ENCODE data around the gene SPEM2.
A peak's percentile ranks its signal among the peaks of the same experiment; 100 is the strongest.

The SPEM2 gene

GRCh38 chr17:7436556-7437368, 11.3 kb downstream of the SPEM2 start:
- Histone ChIP-seq H3K9me3 (ENCODE audit: control extremely low read depth in 1 of 5, control insufficient read depth in 4 of 5, insufficient read depth in 2 of 5, low read depth in 1 of 5, low read length in 4 of 5) (no peaks in the 10 kb centered on the region), H3K4me1 (ENCODE audit: control extremely low read depth in 1 of 4, control insufficient read depth in 4 of 4, insufficient read depth in 4 of 4, low read length in 3 of 4) (peaks cover 0 to 59% (median 55%) of the 10 kb centered on the region in 4 experiments), H3K36me3 (ENCODE audit: control insufficient read depth in 4 of 4, insufficient read depth in 4 of 4, low read length in 3 of 4) (no peaks in the 10 kb centered on the region), H3K27me3 (replicated peaks in 2 of 5; ENCODE audit: control insufficient read depth in 4 of 5, insufficient read depth in 5 of 5, low read length in 4 of 5) (peaks cover 0 to 38% (median 13%) of the 10 kb centered on the region in 5 experiments), H3K27ac (ENCODE audit: insufficient read depth in 1 of 2, low read depth in 1 of 2, low read length in 2 of 2, poor library complexity in 1 of 2, severe bottlenecking in 2 of 2) (no peak overlapping the region), H3K4me3 (ENCODE audit: control insufficient read depth in 1 of 7, extremely low read depth in 1 of 7, insufficient read depth in 4 of 7, low read depth in 2 of 7, low read length in 6 of 7) (peak overlapping the region in 6 of 7 experiments; percentile 78 to 95 (median 86))
- DNase-seq = peak; percentile 85 to 89 (median 88)
- 14% methylated on average over 86 of the region's 92 CpGs for WGBS (ENCODE audit: insufficient coverage)
- ChIA-PET CTCF (interaction anchor here (0.6 to 3.9 kb wide), 38 partner anchors 9 to 680 kb away, joined by 3 to 29 read pairs (median 5); partner anchors contain the start of genes PLSCR3, POLR2A, SENP3 and SPEM2), POLR2A (interaction anchor here (0.9 to 2.4 kb wide), 7 partner anchors 10 to 66 kb away, joined by 3 to 28 read pairs (median 4); partner anchors contain the start of genes POLR2A and ZBTB4)

GRCh38 chr17:7437369-7437863, 12.0 kb downstream of the SPEM2 start:
- DNase-seq = no peak
- ChIA-PET CTCF (interaction anchor here (0.6 to 3.9 kb wide), 26 partner anchors 9 to 181 kb away, joined by 3 to 29 read pairs (median 6); partner anchors contain the start of genes PLSCR3, POLR2A, SENP3 and SPEM2), POLR2A (interaction anchor here (0.9 to 2.4 kb wide), 7 partner anchors 9 to 65 kb away, joined by 3 to 28 read pairs (median 4); partner anchors contain the start of genes POLR2A and ZBTB4)
- H3K9me3 ChIP-seq (ENCODE audit: control extremely low read depth in 1 of 5, control insufficient read depth in 4 of 5, insufficient read depth in 2 of 5, low read depth in 1 of 5, low read length in 4 of 5) = no peaks in the 10 kb centered on the region
- WGBS (ENCODE audit: insufficient coverage) = 58% methylated on average over 17 of the region's 31 CpGs
- H3K4me1 ChIP-seq (ENCODE audit: control extremely low read depth in 1 of 4, control insufficient read depth in 4 of 4, insufficient read depth in 4 of 4, low read length in 3 of 4) = peaks cover 0 to 59% (median 55%) of the 10 kb centered on the region in 4 experiments
- H3K4me3 ChIP-seq (ENCODE audit: control insufficient read depth in 1 of 7, extremely low read depth in 1 of 7, insufficient read depth in 4 of 7, low read depth in 2 of 7, low read length in 6 of 7) = peak overlapping the region in 6 of 7 experiments; percentile 8 to 95 (median 68)
- no peak overlapping the region for H3K27ac ChIP-seq (ENCODE audit: insufficient read depth in 1 of 2, low read depth in 1 of 2, low read length in 2 of 2, poor library complexity in 1 of 2, severe bottlenecking in 2 of 2)
- H3K27me3 ChIP-seq (replicated peaks in 2 of 5; ENCODE audit: control insufficient read depth in 4 of 5, insufficient read depth in 5 of 5, low read length in 4 of 5) = peaks cover 0 to 45% (median 15%) of the 10 kb centered on the region in 5 experiments
- no peaks in the 10 kb centered on the region for H3K36me3 ChIP-seq (ENCODE audit: control insufficient read depth in 4 of 4, insufficient read depth in 4 of 4, low read length in 3 of 4)

- Histone ChIP-seq H3K4me3 (ENCODE audit: control insufficient read depth in 1 of 7, extremely low read depth in 1 of 7, insufficient read depth in 4 of 7, low read depth in 2 of 7, low read length in 6 of 7) (peak overlapping the region in 6 of 7 experiments; percentile 30 to 95 (median 55)), H3K27ac (ENCODE audit: insufficient read depth in 1 of 2, low read depth in 1 of 2, low read length in 2 of 2, poor library complexity in 1 of 2, severe bottlenecking in 2 of 2) (no peak overlapping the region), H3K4me1 (ENCODE audit: control extremely low read depth in 1 of 4, control insufficient read depth in 4 of 4, insufficient read depth in 4 of 4, low read length in 3 of 4) (peaks cover 0 to 59% (median 55%) of the 10 kb centered on the region in 4 experiments), H3K36me3 (ENCODE audit: control insufficient read depth in 4 of 4, insufficient read depth in 4 of 4, low read length in 3 of 4) (no peaks in the 10 kb centered on the region), H3K9me3 (ENCODE audit: control extremely low read depth in 1 of 5, control insufficient read depth in 4 of 5, insufficient read depth in 2 of 5, low read depth in 1 of 5, low read length in 4 of 5) (no peaks in the 10 kb centered on the region), H3K27me3 (replicated peaks in 2 of 5; ENCODE audit: control insufficient read depth in 4 of 5, insufficient read depth in 5 of 5, low read length in 4 of 5) (peaks cover 0 to 45% (median 15%) of the 10 kb centered on the region in 5 experiments)
- ChIA-PET CTCF (interaction anchor here (1.0 to 3.9 kb wide), 5 partner anchors 42 to 83 kb away, joined by 3 to 28 read pairs (median 6); partner anchors contain the start of genes POLR2A, TMEM95 and ZBTB4), POLR2A (interaction anchor here (0.7 to 0.8 kb wide), 2 partner anchors 29 to 41 kb away, joined by 3 read pairs; partner anchors contain the start of gene ZBTB4)
- peak in 2 of 3 donors; percentile 43 to 55 for DNase-seq
- WGBS (ENCODE audit: insufficient coverage) = 7% methylated on average over 29 of the region's 48 CpGs
Measured at GRCh38 chr17:7437950-7438614, 12.7 kb downstream of the SPEM2 start.

- no peak overlapping the region for H3K27ac ChIP-seq (ENCODE audit: insufficient read depth in 1 of 2, low read depth in 1 of 2, low read length in 2 of 2, poor library complexity in 1 of 2, severe bottlenecking in 2 of 2)
- 32% methylated on average over 4 of the region's 11 CpGs for WGBS (ENCODE audit: insufficient coverage)
- peaks cover 0 to 59% (median 55%) of the 10 kb centered on the region in 4 experiments for H3K4me1 ChIP-seq (ENCODE audit: control extremely low read depth in 1 of 4, control insufficient read depth in 4 of 4, insufficient read depth in 4 of 4, low read length in 3 of 4)
- peak overlapping the region in 5 of 7 experiments; percentile 30 to 95 (median 64) for H3K4me3 ChIP-seq (ENCODE audit: control insufficient read depth in 1 of 7, extremely low read depth in 1 of 7, insufficient read depth in 4 of 7, low read depth in 2 of 7, low read length in 6 of 7)
- H3K36me3 ChIP-seq (ENCODE audit: control insufficient read depth in 4 of 4, insufficient read depth in 4 of 4, low read length in 3 of 4) = no peaks in the 10 kb centered on the region
- H3K9me3 ChIP-seq (ENCODE audit: control extremely low read depth in 1 of 5, control insufficient read depth in 4 of 5, insufficient read depth in 2 of 5, low read depth in 1 of 5, low read length in 4 of 5) = no peaks in the 10 kb centered on the region
- POLR2A ChIA-PET = interaction anchor here (0.7 to 2.8 kb wide), 3 partner anchors 29 to 45 kb away, joined by 3 to 11 read pairs (median 3); partner anchors contain the start of genes POLR2A and ZBTB4
- DNase-seq = no peak
- peaks cover 0 to 50% (median 17%) of the 10 kb centered on the region in 5 experiments for H3K27me3 ChIP-seq (replicated peaks in 2 of 5; ENCODE audit: control insufficient read depth in 4 of 5, insufficient read depth in 5 of 5, low read length in 4 of 5)
- CTCF ChIA-PET = interaction anchor here (0.6 to 5.6 kb wide), 7 partner anchors 16 to 122 kb away, joined by 3 to 40 read pairs (median 6); partner anchors contain the start of genes POLR2A, TMEM95 and ZBTB4
Measured at GRCh38 chr17:7438656-7439460, 13.4 kb downstream of the SPEM2 start.

- H3K4me1 ChIP-seq (ENCODE audit: control extremely low read depth in 1 of 4, control insufficient read depth in 4 of 4, insufficient read depth in 4 of 4, low read length in 3 of 4) = peaks cover 1 to 60% (median 57%) of the 10 kb centered on the region in 4 experiments
- H3K27me3 ChIP-seq (replicated peaks in 2 of 5; ENCODE audit: control insufficient read depth in 4 of 5, insufficient read depth in 5 of 5, low read length in 4 of 5) = peaks cover 0 to 58% (median 19%) of the 10 kb centered on the region in 5 experiments
- no peak for DNase-seq
- WGBS (ENCODE audit: insufficient coverage) = 2% methylated on average over 41 of the region's 50 CpGs
- H3K36me3 ChIP-seq (ENCODE audit: control insufficient read depth in 4 of 4, insufficient read depth in 4 of 4, low read length in 3 of 4) = no peaks in the 10 kb centered on the region
- no peak within 1 kb of the TSS for H3K27ac ChIP-seq (ENCODE audit: insufficient read depth in 1 of 2, low read depth in 1 of 2, low read length in 2 of 2, poor library complexity in 1 of 2, severe bottlenecking in 2 of 2)
- peak within 1 kb of the TSS; percentile 42 to 95 (median 63) for H3K4me3 ChIP-seq (ENCODE audit: control insufficient read depth in 1 of 7, extremely low read depth in 1 of 7, insufficient read depth in 4 of 7, low read depth in 2 of 7, low read length in 6 of 7)
- no peaks in the 10 kb centered on the region for H3K9me3 ChIP-seq (ENCODE audit: control extremely low read depth in 1 of 5, control insufficient read depth in 4 of 5, insufficient read depth in 2 of 5, low read depth in 1 of 5, low read length in 4 of 5)
- POLR2A ChIA-PET = interaction anchor here (2.8 kb wide), 1 partner anchor 45 kb away, joined by 11 read pairs; the partner anchor contains the start of gene POLR2A
- CTCF ChIA-PET = interaction anchor here (0.6 to 5.6 kb wide), 5 partner anchors 15 to 121 kb away, joined by 3 to 40 read pairs (median 4); partner anchors contain the start of gene POLR2A
Measured at GRCh38 chr17:7439462-7440112, 14.2 kb downstream of the SPEM2 start, which contains the start of gene FGF11. FGF11 (plus strand) TSS chr17:7439512; CDS start chr17:7439621, 109 bp downstream.

Data from common myeloid progenitor, CD34-positive (primary cell).